Posterior vena cava (tissue), 2 donors: ENCODE data around the gene EML2. TPM values are rescaled to one million over a fixed set of nuclear protein-coding genes. Genes with fewer than 3 reads are reported as not detected.

Experiments used
- DNase-seq: peaks from one replicate; pipeline ENCODE4 v3.0.0-alpha.2; 2020; ENCODE audit warnings: low spot score
- intact Hi-C, 2 donors: fragments of 100-400 bp; cut with DNase I; formaldehyde crosslinking; loops; one replicate each; pipeline versions ENCODE4 v1.14.1 to v1.14.2; 2022 to 2023
- total RNA-seq, 2 donors: library from RNA; stranded (reverse); fragmentation: NEBNext Ultra II Directional; extraction: Animal tissue kit (Norgen Biotek cat#: 25700); gene quantifications; one replicate each; pipeline ENCODE4 v1.2.1, GENCODE V29; 2021
- donor health status: DM: yes; HTN: yes; CAD: no.
- donor health status: DM: yes; HTN: yes; CAD: no.

EML2 gene
- total RNA-seq, 2 donors from 2014 or later = 20.7 to 26.7 TPM

GRCh38 chr19:45597425-45598111, 41.6 kb downstream of the EML2 start:
- DNase-seq = no peak
- intact Hi-C loops = no loop called here

GRCh38 chr19:45595814-45596213, 43.4 kb downstream of the EML2 start:
- intact Hi-C loops = no loop called here
- DNase-seq = no peak

GRCh38 chr19:45593520-45593919, 45.7 kb downstream of the EML2 start:
- intact Hi-C loops = no loop called here
- DNase-seq = no peak

- no peak for DNase-seq
- intact Hi-C loops = no loop called here
These were observed 46.8 kb downstream of the EML2 start for GRCh38 chr19:45592366-45592765.

GRCh38 chr19:45591638-45592005, 47.6 kb downstream of the EML2 start:
- intact Hi-C loops = no loop called here
- no peak for DNase-seq

- intact Hi-C loops = no loop called here
- peak; percentile 85 for DNase-seq
These were observed 48.1 kb downstream of the EML2 start for GRCh38 chr19:45591004-45591637.

- intact Hi-C loops = no loop called here
- DNase-seq = no peak
These were observed 48.7 kb downstream of the EML2 start for GRCh38 chr19:45590300-45591003.

- no peak for DNase-seq
- intact Hi-C loops = no loop called here
These were observed 49.4 kb downstream of the EML2 start for GRCh38 chr19:45589768-45590167.

- intact Hi-C loops = no loop called here
- no peak for DNase-seq
These were observed 51.3 kb downstream of the EML2 start for GRCh38 chr19:45587873-45588272.

- no peak for DNase-seq
- intact Hi-C loops = no loop called here
These were observed 54.0 kb downstream of the EML2 start for GRCh38 chr19:45585158-45585577.

- intact Hi-C loops = no loop called here
- peak; percentile 100 for DNase-seq
These were observed 54.7 kb downstream of the EML2 start, which contains the start of gene OPA3 for GRCh38 chr19:45584332-45585157. OPA3 (minus strand) TSS chr19:45584802; CDS start chr19:45584764, 38 bp downstream.

- intact Hi-C loops = no loop called here
- no peak for DNase-seq
These were observed 57.6 kb downstream of the EML2 start for GRCh38 chr19:45581576-45581975.

- no peak for DNase-seq
- intact Hi-C loops = no loop called here
These were observed 60.3 kb downstream of the EML2 start for GRCh38 chr19:45578861-45579260.

GRCh38 chr19:45577111-45577905, 61.9 kb downstream of the EML2 start:
- intact Hi-C loops = no loop called here
- DNase-seq = no peak

GRCh38 chr19:45576682-45577081, 62.5 kb downstream of the EML2 start:
- intact Hi-C loops = no loop called here
- DNase-seq = no peak

- intact Hi-C loops = no loop called here
- DNase-seq = no peak
These were observed 64.0 kb downstream of the EML2 start for GRCh38 chr19:45575216-45575615.

- DNase-seq = no peak
- intact Hi-C loops = no loop called here
These were observed 64.7 kb downstream of the EML2 start for GRCh38 chr19:45574526-45574925.

GRCh38 chr19:45571457-45572220, 67.6 kb downstream of the EML2 start:
- intact Hi-C loops = no loop called here

More at GRCh38 chr19:45571457-45572220, 67.6 kb downstream of the EML2 start:
- DNase-seq = no peak
